Natural killer cell (primary cell): Measurements from ENCODE around the gene FUNDC1. TPM values are rescaled to one million over a fixed set of nuclear protein-coding genes. Genes with fewer than 3 reads are reported as not detected.

Source experiments
- ATAC-seq, 3 donors: fragments of 150-1000 bp in 2 of 3; fragments of 200-7000 bp in 1 of 3; cut with Tn5 transposase; 1 replicate in 1 of 3; 2 replicates in 2 of 3; pipeline ENCODE4 v1.10.0; 2021; ENCODE audit warnings: mild to moderate bottlenecking in 2 of 3, moderate library complexity in 2 of 3
- DNase-seq, 2 donors: peaks; one replicate each; pipeline versions ENCODE4 v3.0.0 to v3.0.0-alpha.2; 2013 to 2021; ENCODE audit warnings: mixed read lengths in 1 of 2
- H3K27ac ChIP-seq: one replicate; pipeline ENCODE4 v1.5.1; 2013; ENCODE audit warnings: mild to moderate bottlenecking, low read length
- H3K27me3 ChIP-seq: one replicate; pipeline ENCODE4 v1.6.1; 2013; ENCODE audit warnings: low read length; ENCODE audit not compliant: control insufficient read depth, insufficient read depth
- H3K36me3 ChIP-seq: one replicate; pipeline ENCODE4 v1.6.1; 2013; ENCODE audit warnings: low read length; ENCODE audit not compliant: control insufficient read depth, insufficient read depth
- H3K4me1 ChIP-seq: one replicate; pipeline ENCODE4 v1.6.1; 2013; ENCODE audit warnings: low read length; ENCODE audit not compliant: control insufficient read depth, insufficient read depth
- H3K4me3 ChIP-seq: one replicate; pipeline ENCODE4 v1.5.1; 2013; ENCODE audit warnings: low read length
- H3K9me3 ChIP-seq: one replicate; pipeline ENCODE4 v1.6.1; 2013; ENCODE audit warnings: low read length; ENCODE audit not compliant: control insufficient read depth, insufficient read depth
- H3K27ac Mint-ChIP-seq, 2 donors: one replicate each; pipeline ENCODE4 v1.8.0; 2022; ENCODE audit warnings: mild to moderate bottlenecking in 2 of 2, mixed read lengths in 2 of 2, moderate library complexity in 1 of 2
- H3K27me3 Mint-ChIP-seq, 2 donors: one replicate each; pipeline ENCODE4 v1.8.0; 2022; ENCODE audit warnings: low read depth in 2 of 2, mixed read lengths in 2 of 2
- H3K36me3 Mint-ChIP-seq: one replicate; pipeline ENCODE4 v1.8.0; 2022; ENCODE audit warnings: mixed read lengths
- H3K4me1 Mint-ChIP-seq, 2 donors: one replicate each; pipeline ENCODE4 v1.8.0; 2022; ENCODE audit warnings: mixed read lengths in 2 of 2
- H3K4me3 Mint-ChIP-seq: one replicate; pipeline ENCODE4 v1.8.0; 2022; ENCODE audit warnings: mild to moderate bottlenecking, moderate library complexity, mixed read lengths
- H3K9me3 Mint-ChIP-seq, 2 donors: one replicate each; pipeline ENCODE4 v1.8.0; 2022; ENCODE audit warnings: mixed read lengths in 2 of 2
- WGBS: methylation state at CpG from one replicate; pipeline ENCODE4 v1.1.7; 2013; ENCODE audit warnings: missing lambda C conversion rate; ENCODE audit not compliant: insufficient coverage; 5-methylcytosine and 5-hydroxymethylcytosine counted together
- intact Hi-C: fragments of 100-400 bp; cut with micrococcal nuclease; formaldehyde crosslinking; loops from one replicate; pipeline ENCODE4 v1.14.2; 2022
- total RNA-seq, 4 donors: library from RNA; stranded (reverse); fragments of 120-200 nt in 1 of 4; gene quantifications; one replicate each; pipeline versions ENCODE4 v1.2.3 to v1.2.4, GENCODE V29; 2013 to 2022
- TF ChIP-seq, protein P1 (sequence below): fragments of 200-600 bp; IDR thresholded peaks from one replicate; pipeline ENCODE4 v1.8.0; 2022; ENCODE audit warnings: antibody characterized with exemption

Gene FUNDC1
- total RNA-seq = 10 to 100 TPM in 1 of 3 donors, 1 to 10 TPM in 2; 6.1 to 10.6 (median 6.5) TPM
- total RNA-seq (2013) = 17.1 TPM

GRCh38 chrX:44542567-44543325 is at the start of gene FUNDC1:
Gene FUNDC1 (minus strand): TSS chrX:44542859. CDS start chrX:44542832, 27 bp downstream.
- intact Hi-C loops = loop anchor here (2.0 kb wide), 1 partner anchor 584 kb away; no protein-coding TSS in a partner anchor
- H3K27me3 ChIP-seq = no peaks in the 10 kb centered on the region
- ATAC-seq (peak; percentile 97 to 98 (median 97)), DNase-seq (peak; percentile 80 to 94)
- peak within 1 kb of the TSS; percentile 73 to 88 for H3K27ac Mint-ChIP-seq
- WGBS = under 1% methylated on average over 28 of the region's 35 CpGs
- peak within 1 kb of the TSS; percentile 98 for H3K4me3 ChIP-seq
- TF ChIP-seq, protein P1, sequence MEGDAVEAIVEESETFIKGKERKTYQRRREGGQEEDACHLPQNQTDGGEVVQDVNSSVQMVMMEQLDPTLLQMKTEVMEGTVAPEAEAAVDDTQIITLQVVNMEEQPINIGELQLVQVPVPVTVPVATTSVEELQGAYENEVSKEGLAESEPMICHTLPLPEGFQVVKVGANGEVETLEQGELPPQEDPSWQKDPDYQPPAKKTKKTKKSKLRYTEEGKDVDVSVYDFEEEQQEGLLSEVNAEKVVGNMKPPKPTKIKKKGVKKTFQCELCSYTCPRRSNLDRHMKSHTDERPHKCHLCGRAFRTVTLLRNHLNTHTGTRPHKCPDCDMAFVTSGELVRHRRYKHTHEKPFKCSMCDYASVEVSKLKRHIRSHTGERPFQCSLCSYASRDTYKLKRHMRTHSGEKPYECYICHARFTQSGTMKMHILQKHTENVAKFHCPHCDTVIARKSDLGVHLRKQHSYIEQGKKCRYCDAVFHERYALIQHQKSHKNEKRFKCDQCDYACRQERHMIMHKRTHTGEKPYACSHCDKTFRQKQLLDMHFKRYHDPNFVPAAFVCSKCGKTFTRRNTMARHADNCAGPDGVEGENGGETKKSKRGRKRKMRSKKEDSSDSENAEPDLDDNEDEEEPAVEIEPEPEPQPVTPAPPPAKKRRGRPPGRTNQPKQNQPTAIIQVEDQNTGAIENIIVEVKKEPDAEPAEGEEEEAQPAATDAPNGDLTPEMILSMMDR = peak; percentile 11
- no peaks in the 10 kb centered on the region for H3K36me3 ChIP-seq
- peaks cover 15 to 19% of the 10 kb centered on the region in 2 donors for H3K4me1 Mint-ChIP-seq
- H3K9me3 ChIP-seq = no peaks in the 10 kb centered on the region
- no peaks in the 10 kb centered on the region for H3K9me3 Mint-ChIP-seq
- peaks cover 13% of the 10 kb centered on the region for H3K4me1 ChIP-seq
- no peaks in the 10 kb centered on the region for H3K36me3 Mint-ChIP-seq
- H3K27ac ChIP-seq = peak within 1 kb of the TSS; percentile 76
- peak within 1 kb of the TSS; percentile 93 for H3K4me3 Mint-ChIP-seq
- no peaks in the 10 kb centered on the region for H3K27me3 Mint-ChIP-seq

DNA sequence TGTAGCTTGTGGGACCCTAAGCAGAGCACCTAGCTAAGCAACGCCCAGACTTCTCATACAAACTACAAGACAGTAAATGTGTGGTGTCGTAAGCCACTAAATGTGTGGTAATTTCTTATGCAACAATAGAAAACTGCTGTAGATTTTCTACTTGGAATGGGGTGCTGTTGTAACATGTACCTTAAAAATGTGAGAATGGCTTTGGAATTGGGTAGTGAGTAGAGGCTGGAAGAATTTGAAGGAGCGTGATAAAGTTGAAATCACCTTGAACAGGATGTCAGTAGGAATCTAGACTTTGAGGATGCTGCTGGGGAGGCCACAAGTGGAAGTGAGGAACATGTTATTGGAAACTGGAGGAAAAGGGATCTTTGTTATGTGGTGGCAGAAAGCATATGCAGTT is 43.2 kb upstream of the FUNDC1 start:
- Mint-ChIP-seq H3K4me1 (no peaks in the 10 kb centered on the region), H3K27ac (no peak overlapping the region), H3K4me3 (no peak overlapping the region), H3K36me3 (no peaks in the 10 kb centered on the region), H3K27me3 (no peaks in the 10 kb centered on the region), H3K9me3 (no peaks in the 10 kb centered on the region)
- intact Hi-C loops = no loop called here
- DNase-seq (no peak), ATAC-seq (no peak)
- no peak overlapping the region for H3K27ac ChIP-seq
- no peaks in the 10 kb centered on the region for H3K9me3 ChIP-seq
- TF ChIP-seq, protein P1 = no peak
- H3K4me3 ChIP-seq = no peak overlapping the region
- no peaks in the 10 kb centered on the region for H3K36me3 ChIP-seq
- H3K27me3 ChIP-seq = no peaks in the 10 kb centered on the region
- H3K4me1 ChIP-seq = no peaks in the 10 kb centered on the region
- 80% methylated on average over 1 of the region's 3 CpGs for WGBS

- TF ChIP-seq, protein P1 = no peak
- no peaks in the 10 kb centered on the region for H3K9me3 ChIP-seq
- Mint-ChIP-seq H3K36me3 (no peaks in the 10 kb centered on the region), H3K4me3 (no peak overlapping the region), H3K27me3 (no peaks in the 10 kb centered on the region), H3K9me3 (no peaks in the 10 kb centered on the region), H3K27ac (no peak overlapping the region), H3K4me1 (no peaks in the 10 kb centered on the region)
- H3K27me3 ChIP-seq = no peaks in the 10 kb centered on the region
- no peak overlapping the region for H3K27ac ChIP-seq
- DNase-seq = no peak
- intact Hi-C loops = no loop called here
- no peaks in the 10 kb centered on the region for H3K4me1 ChIP-seq
- no peaks in the 10 kb centered on the region for H3K36me3 ChIP-seq
- ATAC-seq = no peak
- 100% methylated on average over 1 of the region's 3 CpGs for WGBS
- H3K4me3 ChIP-seq = no peak overlapping the region
Observed at GRCh38 chrX:44580466-44580865, 37.8 kb upstream of the FUNDC1 start.
